GM12864 (cell line): Measurements from ENCODE around the gene ZBTB5.

Experiments used
- DNase-seq: peaks from one replicate; pipeline ENCODE4 v3.0.0-alpha.2; 2011; ENCODE audit warnings: low read depth
- H3K4me3 ChIP-seq: 2 replicates; pipeline ENCODE4 v1.5.1; 2011; ENCODE audit warnings: mild to moderate bottlenecking, low read depth, low read length, control low read depth
- TF ChIP-seq, protein P1 (sequence below): IDR thresholded peaks from 2 replicates; pipeline ENCODE4 v1.5.1; 2011; ENCODE audit warnings: low read depth, mild to moderate bottlenecking, moderate library complexity, low read length, control low read depth, inconsistent platforms; ENCODE audit errors: missing control alignments

ZBTB5 gene

GRCh38 chr9:37437010-37437409 is 28.2 kb downstream of the ZBTB5 start:
- no peak overlapping the region for H3K4me3 ChIP-seq
- no peak for DNase-seq
- TF ChIP-seq, protein P1, sequence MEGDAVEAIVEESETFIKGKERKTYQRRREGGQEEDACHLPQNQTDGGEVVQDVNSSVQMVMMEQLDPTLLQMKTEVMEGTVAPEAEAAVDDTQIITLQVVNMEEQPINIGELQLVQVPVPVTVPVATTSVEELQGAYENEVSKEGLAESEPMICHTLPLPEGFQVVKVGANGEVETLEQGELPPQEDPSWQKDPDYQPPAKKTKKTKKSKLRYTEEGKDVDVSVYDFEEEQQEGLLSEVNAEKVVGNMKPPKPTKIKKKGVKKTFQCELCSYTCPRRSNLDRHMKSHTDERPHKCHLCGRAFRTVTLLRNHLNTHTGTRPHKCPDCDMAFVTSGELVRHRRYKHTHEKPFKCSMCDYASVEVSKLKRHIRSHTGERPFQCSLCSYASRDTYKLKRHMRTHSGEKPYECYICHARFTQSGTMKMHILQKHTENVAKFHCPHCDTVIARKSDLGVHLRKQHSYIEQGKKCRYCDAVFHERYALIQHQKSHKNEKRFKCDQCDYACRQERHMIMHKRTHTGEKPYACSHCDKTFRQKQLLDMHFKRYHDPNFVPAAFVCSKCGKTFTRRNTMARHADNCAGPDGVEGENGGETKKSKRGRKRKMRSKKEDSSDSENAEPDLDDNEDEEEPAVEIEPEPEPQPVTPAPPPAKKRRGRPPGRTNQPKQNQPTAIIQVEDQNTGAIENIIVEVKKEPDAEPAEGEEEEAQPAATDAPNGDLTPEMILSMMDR, result no peak

DNA sequence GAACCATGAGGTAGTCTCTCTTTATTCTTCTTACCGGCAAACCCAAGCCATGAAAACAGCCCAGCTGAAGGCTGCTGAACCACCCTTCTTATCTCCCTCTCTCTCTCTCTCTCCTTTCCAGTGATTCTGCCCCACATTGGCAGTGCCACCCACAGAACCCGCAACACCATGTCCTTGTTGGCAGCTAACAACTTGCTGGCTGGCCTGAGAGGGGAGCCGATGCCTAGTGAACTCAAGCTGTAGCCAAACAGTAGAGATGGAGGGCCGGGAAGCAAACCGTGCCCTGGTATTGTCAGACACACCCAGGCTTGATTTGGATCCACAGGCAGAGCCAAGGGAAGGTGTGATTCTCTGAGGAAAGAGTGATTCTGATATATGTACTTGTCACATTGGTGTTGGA is 28.7 kb downstream of the ZBTB5 start:
- TF ChIP-seq, protein P1, result no peak
- no peak for DNase-seq
- no peak overlapping the region for H3K4me3 ChIP-seq

GRCh38 chr9:37433867-37434371 is 31.3 kb downstream of the ZBTB5 start:
- H3K4me3 ChIP-seq, result no peak overlapping the region
- DNase-seq, result no peak
- TF ChIP-seq, protein P1, result no peak

DNA sequence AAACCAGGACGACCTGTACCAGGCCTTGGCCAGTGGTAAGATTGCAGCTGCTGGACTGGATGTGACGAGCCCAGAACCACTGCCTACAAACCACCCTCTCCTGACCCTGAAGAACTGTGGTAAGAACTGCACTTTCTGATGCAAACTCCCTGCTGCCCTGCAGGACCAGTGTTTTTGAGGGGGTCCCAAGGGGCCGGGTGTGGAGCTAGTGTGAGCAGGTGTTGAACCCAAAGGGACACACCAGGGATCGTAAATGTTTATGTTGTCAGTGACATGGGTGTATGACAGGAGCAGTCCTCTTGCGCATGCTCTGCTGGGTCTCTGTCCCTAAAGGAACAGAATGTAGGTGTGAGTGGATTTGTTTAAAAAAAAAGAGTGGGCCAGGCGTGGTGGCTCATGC is 33.2 kb downstream of the ZBTB5 start:
- DNase-seq, result no peak
- TF ChIP-seq, protein P1, result no peak
- H3K4me3 ChIP-seq, result no peak overlapping the region

DNA sequence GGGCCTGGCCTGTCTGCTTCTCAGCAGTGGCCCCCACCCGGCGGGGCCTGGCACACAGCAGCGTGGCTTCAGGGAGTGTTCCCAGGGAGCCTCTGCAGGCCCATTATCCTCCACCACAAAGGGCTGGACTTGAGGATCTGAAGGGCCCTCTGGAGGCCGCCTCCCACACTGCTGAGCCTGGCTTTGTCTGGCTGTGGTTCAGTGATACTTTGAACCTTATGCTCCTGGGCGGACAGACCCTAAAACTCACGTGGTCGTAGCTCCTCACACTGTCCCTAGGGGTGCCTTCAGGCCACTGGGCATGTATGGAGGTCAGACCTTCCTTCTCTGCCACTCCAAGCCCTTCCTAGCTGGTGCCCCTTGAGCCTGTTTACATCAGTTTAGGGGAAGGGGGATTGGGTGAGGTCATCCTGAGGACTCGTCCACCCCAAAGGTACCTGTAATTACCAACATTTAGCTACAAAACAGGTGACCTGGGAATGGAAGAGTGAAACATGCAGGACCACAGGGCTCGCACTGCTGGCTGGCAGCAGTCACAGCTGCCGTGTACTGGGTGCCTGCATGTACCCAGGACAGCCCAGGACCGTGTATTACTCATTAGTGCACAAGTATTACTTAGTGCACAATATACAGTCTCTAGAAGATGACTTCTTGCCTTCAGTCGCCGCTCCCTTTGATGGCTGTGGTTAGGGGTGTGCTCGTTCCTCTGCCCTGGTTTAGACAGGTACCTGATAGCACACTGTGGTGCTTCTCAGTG is 34.2 kb downstream of the ZBTB5 start:
- DNase-seq, result no peak
- TF ChIP-seq, protein P1, result peak; percentile 4
- no peak overlapping the region for H3K4me3 ChIP-seq

GRCh38 chr9:37429441-37430285 is 35.6 kb downstream of the ZBTB5 start:
- TF ChIP-seq, protein P1, result no peak
- no peak overlapping the region for H3K4me3 ChIP-seq
- no peak for DNase-seq
